Fibroblast of pulmonary artery (primary cell): ENCODE results near the gene TOMM20.
"Not testable (repeated sequence)": the region's sequence is repeated elsewhere in the genome, so short reads cannot be mapped to it uniquely, and the experiment has no call there.

ENCODE experiments used
- DNase-seq: peaks from one replicate; pipeline ENCODE4 v3.0.0-alpha.2; 2010; ENCODE audit warnings: low read depth
- H3K4me3 ChIP-seq: replicated peaks from 2 replicates; pipeline ENCODE4 v1.5.1; 2011; ENCODE audit warnings: low read depth, mild to moderate bottlenecking, control low read depth, low read length, moderate library complexity
- CTCF ChIP-seq: IDR thresholded peaks from 2 replicates; pipeline ENCODE4 v1.5.1; 2011; ENCODE audit warnings: mild to moderate bottlenecking, control low read depth, low read length, inconsistent platforms; ENCODE audit errors: missing control alignments

The TOMM20 gene

DNA sequence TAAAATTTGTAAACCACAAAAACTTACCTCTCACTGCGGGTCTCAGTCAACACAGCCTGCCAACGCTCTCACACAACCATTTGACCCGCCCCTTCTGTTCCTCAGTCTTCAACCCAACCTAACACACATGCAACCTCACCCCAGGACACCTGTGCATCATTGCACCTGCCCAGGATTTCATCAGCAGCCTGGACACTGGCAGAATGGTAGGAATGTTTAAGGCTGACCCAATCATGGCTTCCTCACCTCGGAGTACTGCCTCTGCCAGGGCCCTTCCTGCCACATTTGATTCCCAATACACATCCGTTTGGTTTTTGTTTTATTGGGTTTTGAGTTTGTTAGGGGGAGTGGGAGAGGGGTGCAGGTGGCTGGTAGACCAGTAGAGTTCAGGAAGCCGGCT, 40.7 kb downstream of the TOMM20 start:
- TF ChIP-seq CTCF, result no peak
- H3K4me3 ChIP-seq, result no peak overlapping the region

GRCh38 chr1:235085411-235086117, 43.1 kb downstream of the TOMM20 start:
- not testable (repeated sequence) for H3K4me3 ChIP-seq, DNase-seq

More for the DNA sequence above, 40.7 kb downstream of the TOMM20 start:
- DNase-seq, result no peak

- not testable (repeated sequence) for H3K4me3 ChIP-seq, DNase-seq
Measured at GRCh38 chr1:235080788-235081187, 47.8 kb downstream of the TOMM20 start.

DNA sequence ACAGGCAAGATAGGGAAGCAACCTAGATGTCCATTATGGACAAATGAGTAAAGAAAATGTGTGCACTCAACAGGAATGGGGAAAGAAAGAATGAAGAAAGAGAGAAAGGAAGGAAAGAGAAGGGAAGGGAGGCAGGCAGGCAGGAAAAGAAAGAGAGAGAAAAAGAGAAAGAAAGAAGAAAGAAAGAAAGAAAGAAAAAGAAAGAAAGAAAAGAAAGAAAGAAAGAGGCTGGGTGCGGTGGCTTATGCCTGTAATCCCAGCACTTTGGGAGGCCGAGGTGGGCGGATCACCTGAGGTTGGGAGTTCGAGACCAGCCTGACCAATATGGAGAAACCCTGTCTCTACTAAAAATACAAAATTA, 48.4 kb downstream of the TOMM20 start:
- DNase-seq, H3K4me3 ChIP-seq: not testable (repeated sequence)

- no peak overlapping the region for H3K4me3 ChIP-seq
Measured at GRCh38 chr1:235079443-235080296, 49.0 kb downstream of the TOMM20 start.

DNA sequence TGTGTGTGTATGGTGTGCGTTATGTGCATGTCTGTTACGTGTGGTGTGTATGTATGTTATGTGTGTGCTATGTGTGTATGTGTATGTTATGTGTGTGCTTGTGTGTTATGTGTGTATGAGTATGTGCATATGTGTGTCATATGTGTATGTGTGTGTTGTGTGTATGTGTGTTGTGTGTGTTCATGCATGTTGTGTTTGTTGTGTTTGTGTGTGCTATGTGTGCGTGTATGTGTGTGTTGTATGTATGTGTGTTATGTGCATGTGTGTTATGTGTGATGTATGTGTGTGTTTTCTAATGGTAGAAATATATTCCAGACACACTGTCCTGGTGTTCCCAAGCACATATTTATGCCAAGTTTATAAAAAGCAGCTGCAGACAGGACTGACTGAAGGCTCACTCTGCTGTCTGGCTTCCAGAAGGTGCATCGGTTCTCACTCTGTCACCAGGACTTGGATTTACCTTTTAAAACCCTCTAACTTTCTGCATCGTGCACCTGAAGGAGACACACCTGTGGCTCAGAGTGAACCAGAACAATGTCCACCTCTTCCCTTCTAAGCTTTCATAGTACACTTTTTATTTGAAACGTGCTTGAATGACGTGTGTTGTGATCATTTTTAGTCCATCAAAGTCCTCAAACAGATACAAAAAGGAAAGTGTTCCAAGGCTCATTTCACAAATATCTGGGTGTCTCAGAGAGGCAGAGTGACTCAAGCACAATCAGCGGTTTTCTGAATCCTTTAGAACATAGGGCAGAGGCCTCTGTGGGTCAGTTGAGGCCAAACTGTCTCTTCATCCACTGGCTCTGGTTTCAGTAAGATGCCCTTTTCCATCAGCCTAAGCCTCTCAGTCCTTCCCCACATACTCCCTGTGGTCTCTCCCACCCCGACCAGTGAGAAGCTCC, 49.9 kb downstream of the TOMM20 start:
- DNase-seq, result no peak
- TF ChIP-seq CTCF, result no peak
- no peak overlapping the region for H3K4me3 ChIP-seq

More at GRCh38 chr1:235079443-235080296, 49.0 kb downstream of the TOMM20 start:
- no peak for TF ChIP-seq CTCF
- no peak for DNase-seq

DNA sequence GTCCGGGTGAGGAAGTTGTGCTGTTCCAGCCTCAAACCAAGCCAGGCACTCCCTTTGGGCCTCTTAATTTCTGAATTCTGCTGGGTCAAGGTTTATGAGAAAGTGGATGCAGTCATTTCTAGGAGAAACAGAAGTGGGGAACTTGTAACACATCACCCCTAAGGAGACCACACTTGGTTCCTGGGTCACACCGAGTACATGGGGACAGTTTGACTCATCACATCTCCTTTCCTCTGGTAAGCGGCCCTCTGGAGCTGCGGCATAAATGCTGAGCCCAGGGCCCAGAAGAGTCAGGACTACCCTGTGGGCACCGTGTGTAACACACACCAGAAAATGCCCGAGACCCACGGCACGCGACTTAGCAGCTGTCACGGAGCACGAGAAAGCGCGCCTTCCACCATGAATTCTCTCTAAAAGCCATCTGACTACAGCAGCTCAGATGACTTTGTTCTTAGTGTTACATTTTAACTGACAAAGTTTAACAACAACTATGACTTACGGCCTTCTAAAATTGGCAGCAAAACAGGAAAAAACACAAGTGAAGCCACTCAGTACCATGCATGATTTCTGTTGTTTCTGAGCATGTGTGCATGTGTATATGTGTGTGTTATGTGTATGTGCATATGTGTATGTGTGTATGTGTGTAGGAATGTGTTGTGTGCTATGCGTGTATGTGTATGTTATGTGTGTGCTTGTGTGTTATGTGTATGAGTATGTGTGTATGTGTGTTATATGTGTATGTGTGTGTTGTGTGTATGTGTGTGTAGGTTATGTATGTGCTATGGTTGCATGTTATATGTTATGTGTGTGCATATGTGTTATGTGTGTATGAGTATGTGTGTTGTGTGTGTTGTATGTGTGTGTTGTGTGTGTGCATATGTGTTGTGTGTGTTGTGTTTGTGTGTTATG, 50.8 kb downstream of the TOMM20 start:
- no peak for DNase-seq
- TF ChIP-seq CTCF, result no peak
- no peak overlapping the region for H3K4me3 ChIP-seq
